GM18870 (cell line): ENCODE results near the gene SCO2.
"Not testable (repeated sequence)": the region's sequence is repeated elsewhere in the genome, so short reads cannot be mapped to it uniquely, and the experiment has no call there.

ENCODE experiments used
- ATAC-seq: cut with Tn5 transposase; IDR thresholded peaks from one replicate; pipeline ENCODE4 v1.9.1; 2021; ENCODE audit warnings: moderate library complexity; ENCODE audit not compliant: unreplicated experiment

The SCO2 gene

DNA sequence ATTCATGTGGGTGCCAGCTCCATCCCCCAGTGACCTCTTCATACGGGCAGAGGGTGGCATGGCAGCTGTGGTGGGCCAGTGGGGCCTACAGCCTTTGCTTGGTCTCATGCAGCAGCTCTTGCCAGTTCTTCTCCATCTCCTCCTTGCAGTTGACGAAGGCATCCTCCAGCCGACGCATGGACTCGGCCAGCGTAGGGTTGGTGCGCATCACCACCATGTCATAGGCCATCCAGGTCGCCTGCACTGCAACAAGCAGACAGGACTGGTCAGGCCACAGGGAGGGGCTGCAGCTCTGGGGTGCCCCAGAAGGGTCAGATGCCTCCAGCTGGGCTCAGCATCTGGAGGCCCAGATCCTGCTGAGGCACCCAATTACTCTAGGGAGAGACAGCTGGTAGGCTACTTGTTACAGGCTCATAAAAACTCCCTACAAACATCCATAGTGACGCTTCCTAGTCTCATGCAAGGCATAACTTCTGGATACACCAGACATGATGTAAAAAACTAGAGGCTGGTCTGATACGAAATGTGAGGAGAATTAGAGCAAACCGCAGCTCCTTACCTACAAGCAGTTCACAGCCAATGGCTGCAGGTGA lies 25.9 kb upstream of the SCO2 start:
- ATAC-seq = no peak

DNA sequence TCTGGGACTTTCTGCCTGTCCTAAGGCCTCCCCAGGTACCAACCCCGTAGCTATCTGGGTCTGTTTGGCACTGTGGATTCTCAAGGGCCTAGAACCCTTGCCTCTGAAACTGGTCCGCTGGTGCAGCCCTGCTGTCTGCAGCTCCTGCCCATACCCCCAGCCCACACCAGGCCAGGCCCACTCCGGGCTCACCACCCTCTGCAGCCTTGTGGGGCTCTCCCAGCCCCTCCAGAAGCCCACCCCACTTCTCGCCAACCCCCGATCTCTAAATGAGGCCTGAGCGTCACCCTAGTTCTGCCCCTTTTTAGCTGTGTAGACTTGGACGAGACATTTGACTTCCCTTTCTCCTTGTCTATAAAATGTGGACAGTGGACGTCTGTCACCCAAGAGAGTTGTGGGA lies 25.0 kb upstream of the SCO2 start:
- ATAC-seq = no peak

DNA sequence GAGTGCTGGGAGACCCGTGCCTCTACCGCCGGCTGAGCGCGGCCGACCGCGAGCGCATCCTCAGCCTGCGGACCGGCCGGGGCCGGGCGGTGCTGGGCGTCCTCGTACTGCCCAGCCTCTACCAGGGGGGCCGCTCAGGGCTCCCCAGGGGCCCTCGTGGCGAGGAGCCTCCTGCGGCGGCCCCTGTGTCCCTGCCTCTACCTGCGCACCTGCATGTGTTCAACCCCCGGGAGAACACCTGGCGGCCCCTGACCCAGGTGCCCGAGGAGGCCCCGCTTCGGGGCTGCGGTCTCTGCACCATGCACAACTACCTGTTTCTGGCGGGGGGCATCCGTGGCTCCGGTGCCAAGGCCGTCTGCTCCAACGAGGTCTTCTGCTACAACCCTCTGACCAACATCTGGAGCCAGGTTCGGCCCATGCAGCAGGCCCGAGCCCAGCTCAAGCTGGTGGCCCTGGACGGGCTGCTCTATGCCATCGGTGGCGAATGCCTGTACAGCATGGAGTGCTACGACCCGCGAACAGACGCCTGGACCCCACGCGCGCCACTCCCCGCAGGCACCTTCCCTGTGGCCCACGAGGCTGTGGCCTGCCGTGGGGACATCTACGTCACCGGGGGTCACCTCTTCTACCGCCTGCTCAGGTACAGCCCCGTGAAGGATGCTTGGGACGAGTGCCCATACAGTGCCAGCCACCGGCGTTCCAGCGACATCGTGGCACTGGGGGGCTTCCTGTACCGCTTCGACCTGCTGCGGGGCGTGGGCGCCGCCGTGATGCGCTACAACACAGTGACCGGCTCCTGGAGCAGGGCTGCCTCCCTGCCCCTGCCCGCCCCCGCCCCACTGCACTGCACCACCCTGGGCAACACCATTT lies 23.8 kb upstream of the SCO2 start:
- ATAC-seq = no peak

DNA sequence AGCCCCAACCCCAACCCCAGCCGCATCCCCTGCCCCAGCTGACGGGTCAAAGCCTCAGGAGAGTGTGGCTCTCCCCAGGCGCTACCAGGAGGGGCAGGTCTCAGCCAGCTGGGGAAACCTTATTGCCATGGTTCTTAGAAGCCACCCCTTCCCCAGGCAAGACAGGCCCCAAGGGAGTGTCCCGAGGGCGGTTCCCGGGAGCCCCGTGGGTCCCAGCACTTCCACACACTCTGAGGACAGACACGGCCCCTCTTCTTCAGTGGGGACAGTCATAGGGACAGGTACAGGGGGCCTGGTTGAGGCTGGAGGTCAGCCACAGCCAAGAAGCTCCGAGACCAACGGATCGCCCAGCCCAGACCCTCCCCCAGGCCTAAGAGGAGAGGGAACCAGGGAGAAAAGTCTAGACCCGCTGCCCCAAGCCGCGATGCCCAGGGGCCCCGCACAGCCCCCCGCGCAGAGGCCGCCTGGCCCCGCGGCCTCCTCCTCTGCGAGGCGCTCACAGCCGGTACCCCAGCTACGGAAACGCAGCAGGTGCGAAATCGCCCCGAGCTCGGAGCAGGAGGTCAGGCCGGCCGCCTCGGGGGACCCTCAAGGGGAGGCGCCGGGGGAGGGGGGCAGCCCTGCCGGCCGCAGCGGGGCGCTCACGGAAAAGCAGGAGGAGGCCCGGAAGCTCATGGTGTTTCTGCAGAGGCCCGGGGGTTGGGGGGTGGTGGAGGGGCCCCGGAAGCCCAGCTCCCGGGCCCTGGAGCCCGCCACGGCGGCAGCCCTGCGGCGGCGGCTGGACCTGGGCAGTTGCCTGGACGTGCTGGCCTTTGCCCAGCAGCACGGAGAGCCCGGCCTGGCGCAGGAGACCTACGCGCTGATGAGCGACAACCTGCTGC lies 22.9 kb upstream of the SCO2 start:
- ATAC-seq = no peak

DNA sequence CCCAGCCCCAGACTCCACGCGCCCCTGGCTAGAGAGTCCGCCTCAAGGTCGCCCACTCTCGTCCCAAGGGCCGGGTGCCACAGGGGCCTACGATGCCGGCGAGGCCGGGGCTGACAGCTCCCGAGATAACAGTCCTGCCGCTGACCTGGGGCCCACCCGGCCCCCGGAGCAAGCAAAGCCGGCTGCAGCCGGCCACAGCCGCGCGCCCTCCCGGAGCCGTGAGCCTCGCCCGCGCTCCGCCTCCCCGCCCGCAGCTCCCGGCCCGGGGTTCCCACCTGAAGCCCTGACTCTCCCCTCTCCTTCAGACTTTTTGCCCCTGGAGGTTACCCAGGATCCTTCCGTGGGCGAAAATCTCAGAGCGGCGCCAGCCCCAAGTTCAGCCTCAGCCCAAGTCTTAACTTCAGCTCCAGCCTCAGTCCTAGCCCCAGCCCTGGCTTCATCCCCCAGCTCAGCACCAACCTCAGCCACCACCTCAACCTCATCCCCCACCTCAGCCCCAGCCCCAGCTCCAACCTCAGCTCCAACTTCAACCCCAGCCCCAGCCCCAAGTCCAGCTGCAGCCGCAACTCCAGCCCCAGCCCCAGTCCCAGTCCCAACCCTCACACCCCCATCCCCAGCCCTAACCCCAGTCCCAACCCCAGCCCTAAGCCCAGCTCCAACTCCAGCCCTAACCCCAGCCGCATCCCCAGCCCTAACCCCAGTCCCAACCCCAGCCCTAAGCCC lies 22.0 kb upstream of the SCO2 start:
- no peak for ATAC-seq

DNA sequence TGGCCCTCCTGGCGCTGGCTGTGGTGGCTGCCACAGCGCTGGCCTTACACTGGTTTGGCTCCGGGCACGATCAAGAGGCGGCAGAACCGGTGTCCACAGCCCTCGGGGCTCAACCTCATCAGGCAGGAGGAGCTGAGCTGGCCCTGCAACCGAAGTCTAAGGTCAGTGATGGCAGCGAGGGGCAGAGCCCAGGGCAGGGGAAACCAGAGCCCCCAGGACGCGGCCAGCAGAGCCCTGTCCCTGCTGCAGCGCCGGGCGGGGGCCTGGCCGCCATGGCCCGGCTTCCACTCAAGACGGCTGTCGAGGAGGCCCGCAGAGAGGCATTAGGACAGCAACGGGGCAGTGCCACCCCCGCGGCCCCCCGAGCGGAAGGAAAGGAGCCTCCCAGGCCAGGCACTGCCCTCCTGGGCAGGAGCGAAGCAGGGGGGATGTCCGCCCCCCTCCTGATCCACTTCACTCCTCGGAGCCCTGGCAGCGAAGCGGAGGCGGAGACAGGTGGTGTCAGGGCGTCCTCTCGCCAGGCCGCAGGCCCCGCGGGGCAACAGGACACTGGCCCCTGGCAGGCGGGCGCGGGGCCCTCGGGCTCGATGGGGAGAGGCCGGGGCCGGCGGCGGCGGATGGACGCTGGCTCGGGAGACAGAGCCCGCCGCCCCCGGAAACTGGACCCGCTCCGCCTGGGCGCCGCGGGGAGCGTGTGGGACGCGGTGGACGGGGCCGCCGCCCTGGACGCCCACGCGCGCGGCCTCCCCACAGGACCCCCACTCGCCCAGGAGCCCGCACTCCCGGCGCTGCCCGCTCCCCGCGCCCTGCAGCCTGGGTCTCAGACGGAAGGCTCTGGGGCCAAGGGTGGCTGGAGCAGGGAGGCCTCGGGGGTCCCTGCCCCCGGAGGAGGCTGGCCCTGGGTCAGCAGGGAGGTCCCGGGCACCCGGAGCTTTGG lies 21.2 kb upstream of the SCO2 start:
- no peak for ATAC-seq

DNA sequence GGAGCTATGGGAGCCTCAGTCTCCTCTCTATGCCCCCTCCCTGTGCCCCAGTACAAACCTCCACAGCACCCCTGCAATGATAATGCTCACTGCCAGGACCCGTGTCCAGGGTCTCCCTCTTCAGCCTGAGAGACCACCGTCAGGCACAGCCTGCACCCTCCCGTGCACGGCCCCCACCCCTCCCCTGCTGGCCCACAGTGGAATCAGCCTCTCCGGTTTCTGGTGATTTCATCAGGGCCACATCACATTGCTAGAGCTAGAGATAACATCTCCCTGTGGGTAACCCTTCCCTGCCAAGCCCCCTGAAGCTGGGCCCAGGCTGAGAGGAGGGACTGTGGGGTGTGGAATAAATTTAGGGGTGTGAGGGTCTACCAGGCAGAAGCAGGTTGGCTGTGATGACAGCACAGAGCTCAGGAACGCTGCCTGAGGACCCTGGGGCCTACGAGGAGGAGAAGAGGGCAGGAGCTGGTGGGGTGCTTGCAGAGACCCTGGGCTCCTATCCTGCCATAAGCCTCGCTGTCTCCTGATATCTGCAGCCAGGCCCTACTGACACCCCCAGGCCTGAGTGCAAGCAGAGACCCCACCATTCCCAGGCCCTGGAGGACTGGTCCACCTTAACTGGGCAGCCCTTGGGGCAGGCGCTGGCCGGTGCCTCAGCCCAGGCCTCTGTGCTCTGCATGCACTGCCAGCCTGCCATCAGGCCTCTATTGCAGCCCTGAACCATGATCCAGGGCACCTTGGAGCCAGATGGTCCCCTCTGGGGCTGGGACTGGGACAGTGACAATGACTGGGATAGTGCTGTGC lies 20.3 kb upstream of the SCO2 start, which contains the start of gene KLHDC7B:
Gene KLHDC7B (plus strand): TSS at position 378 of the 804 bp plus-strand sequence. CDS start 345 bp downstream, at position 723.
- no peak for ATAC-seq

DNA sequence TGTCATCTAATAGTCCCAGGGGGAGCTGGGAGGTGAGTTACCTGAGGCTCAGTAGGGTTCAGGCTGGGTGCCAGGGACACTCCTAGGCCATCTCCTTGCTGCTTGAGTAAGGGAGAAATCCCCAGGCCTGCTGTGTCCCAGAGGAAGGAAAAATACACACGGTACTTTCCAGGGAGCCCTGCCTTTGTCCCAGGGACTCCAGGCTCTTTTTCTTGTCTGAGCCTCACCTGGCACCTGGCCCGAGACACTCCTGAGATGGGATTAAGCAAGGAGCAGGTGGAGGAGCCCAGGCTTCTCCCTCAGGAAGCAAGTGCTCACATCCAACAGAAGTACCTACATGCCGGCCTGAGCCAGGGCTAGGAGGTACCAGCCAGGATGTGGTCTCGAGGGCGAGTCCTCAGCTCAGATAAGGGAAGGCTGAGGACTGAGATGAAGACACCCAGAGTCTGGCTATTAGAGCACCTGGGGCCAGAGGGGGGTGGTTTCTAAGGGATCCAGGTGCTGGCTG lies 19.4 kb upstream of the SCO2 start:
- no peak for ATAC-seq

DNA sequence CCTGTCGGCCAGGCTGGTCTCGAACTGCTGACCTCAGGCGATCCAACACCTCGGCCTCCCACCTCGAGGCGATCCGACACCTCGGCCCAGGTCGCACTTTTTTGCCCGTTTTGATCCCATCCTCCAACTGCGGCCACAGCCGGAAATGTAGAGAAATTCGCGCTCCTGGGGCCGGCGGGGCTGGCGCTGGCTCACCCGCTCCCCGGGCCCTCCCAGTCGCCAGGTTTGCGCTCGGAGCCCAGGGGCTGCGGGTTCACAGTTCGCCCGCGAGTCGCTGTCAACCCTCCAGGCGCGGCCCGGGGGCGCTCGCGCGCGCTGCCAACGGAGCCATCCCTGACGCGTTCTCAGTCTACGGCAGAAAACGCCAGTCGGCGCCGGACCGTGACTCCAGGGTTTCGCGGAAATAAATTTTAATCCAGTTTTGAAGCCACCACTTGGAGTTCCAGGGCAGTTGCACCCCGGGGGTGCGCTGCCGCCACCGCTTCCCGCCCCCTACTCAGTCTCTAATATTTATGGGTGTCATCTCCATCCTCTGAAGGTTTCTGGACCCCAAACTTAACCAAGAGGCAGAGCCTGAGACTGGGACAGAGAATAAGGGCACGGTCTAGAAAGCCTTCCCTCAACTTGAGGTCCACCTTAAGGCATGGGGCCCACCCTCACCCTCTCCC lies 18.8 kb upstream of the SCO2 start:
- no peak for ATAC-seq

DNA sequence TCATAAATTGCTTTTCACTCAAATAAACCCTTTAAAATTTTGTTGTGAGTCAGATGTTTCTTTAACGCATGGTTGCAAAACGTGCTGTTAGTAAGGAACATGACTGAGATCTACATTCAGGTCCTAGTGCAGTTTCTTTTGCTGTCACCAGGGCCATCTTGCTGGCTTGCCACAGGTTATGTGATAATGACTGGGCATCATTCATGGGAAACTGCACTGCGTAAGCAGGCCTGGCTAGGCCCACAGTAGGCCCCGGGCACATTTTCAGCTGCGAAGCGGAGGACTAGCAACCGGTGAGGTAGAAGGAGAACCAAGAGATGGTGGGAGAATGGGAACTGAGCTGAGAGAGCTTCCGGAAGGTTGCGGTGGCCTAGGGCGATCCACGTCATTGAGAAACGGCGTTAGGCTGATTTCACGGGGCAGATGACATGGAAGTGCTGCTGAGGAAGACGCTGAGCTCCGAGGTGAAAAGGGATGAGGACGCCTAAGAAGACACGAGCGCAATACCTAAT lies 17.1 kb upstream of the SCO2 start:
- ATAC-seq = no peak

DNA sequence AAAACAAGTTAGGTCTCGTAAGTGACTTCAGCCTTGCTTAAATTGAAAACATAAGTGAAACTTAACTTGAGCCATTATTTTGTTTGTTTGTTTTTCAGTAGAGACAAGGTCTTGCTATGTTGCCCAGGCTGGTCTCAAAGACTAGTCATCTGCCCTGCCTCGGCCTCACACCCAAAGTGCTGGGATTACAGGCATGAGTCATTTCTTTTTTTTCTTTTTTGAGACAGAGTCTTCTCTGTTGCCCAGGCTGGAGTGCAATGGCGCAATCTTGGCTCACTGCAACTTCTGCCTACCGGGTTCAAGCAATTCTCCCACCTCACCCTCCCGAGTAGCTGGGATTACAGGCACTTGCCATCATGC lies 16.2 kb upstream of the SCO2 start:
- ATAC-seq = not testable (repeated sequence)

DNA sequence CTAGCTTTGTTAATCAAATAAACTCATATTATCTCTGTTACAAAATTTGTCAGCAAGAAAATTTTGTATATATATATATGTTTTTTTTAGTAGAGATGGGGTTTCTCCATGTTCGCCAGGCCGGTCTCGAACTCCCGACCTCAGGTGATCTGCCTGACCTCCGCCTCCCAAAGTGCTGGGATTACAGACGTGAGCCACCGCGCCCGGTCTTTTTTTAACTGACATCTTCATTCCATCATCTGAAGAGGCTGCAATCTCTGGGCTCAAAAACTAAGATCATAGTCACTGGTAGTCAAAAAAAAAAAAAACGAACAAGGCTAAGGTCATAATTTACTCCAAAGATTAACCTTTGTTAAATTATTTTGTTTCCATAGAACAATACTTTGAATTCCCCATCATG lies 15.0 kb upstream of the SCO2 start:
- no peak for ATAC-seq

DNA sequence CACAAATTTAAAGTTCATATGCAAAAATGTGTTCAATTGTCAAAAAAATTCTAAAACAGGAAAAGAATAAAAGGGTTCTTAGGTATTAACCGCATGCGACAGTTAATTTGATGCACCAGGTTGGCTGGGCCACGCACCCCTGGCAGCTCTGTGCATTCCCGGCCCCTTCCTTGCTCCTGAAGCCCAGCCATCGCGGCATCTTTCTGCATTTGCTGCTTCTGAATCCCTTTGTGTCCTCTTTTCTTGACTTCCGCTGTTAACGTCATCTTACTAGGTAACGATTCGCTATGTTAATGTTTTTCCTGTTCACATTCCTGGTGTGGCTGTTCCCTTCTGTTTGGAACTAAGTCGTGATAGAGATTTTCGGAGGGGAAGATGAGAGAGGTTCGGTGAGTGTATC lies 12.4 kb upstream of the SCO2 start:
- ATAC-seq = no peak

DNA sequence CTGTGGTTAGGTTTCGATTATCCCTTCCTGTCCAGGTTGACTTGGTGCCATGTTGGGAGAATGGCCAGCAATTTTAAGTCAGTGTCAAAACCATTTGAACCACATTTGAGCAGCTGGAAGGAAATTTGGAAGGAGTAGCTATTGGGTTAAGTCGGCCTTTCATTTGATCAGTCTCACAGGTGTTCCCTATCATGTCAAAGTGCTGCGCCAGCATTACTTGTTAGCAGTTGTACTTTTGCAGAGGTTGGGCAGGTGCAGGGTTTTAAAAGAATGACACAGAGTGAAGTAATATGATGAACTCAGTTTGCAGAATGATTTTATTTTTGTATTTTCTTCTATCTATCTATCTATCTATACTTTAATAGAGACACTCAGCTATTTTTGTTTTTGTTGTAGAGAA lies 10.8 kb upstream of the SCO2 start:
- no peak for ATAC-seq

DNA sequence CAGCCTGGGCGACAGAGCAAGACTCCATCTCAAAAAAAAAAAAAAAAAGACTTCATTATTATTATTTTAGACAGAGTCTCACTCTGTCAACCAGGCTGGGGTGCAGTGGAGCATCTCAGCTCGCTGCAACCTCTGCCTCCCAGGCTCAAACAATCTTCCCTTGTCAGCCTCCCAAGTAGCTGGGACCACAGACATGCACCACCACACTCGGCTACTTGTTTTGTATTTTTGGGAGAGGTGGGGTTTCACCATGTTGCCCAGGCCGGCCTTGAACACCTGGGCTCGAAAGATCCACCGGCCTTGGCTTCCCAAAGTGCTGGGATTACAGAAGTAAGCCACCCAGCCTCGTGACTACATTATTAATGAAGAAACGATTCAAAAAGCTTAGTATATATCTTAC lies 9.7 kb upstream of the SCO2 start:
- ATAC-seq = no peak

DNA sequence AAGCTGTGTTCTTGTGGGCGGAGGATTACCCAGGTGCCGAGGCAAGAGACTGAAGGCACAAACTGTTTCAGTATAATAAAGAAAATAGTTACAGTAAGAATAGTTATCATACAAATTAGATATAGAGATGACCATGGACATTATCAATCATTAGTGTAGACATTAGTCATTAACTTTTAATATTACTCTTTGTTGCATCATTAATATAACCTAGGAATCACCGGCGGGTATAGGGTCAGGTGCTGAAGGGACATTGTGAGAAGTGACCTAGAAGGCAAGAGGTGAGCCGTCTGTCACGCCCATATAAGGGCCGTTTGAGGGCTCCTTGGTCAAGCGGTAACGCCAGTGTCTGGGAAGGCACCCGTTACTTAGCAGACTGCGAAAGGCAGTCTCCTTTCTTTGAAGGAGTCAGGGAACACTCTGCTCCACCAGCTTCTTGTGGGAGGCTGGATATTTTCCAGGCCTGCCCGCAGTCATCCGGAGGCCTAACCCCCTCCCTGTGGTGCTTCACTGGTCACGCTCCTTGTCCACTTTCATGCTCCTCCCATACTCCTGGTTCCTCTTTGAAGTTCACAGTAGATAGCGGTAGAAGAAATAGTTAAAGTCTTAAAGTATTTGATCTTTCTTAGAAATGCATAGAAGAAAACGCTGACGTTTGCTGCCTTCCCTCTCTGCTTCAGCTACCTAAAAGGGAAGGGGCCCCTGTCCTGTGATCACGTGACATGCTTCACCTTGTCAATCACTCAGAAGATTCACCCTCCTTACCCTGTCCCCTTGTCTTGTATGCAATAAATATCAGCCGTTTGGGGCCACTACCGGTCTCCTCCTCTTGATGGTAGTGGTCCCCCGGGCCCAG lies 8.7 kb upstream of the SCO2 start:
- ATAC-seq = not testable (repeated sequence)
